Epithelial cell of esophagus (primary cell): ENCODE measurements around the gene RPS27A.
"Not testable (repeated sequence)": the region's sequence is repeated elsewhere in the genome, so short reads cannot be mapped to it uniquely, and the experiment has no call there.

Experiments
- DNase-seq: peaks from one replicate; pipeline ENCODE4 v3.0.0; 2010; ENCODE audit warnings: low read depth
- H3K4me3 ChIP-seq: 2 replicates; pipeline ENCODE4 v1.5.1; 2011; ENCODE audit warnings: mild to moderate bottlenecking, low read length, control low read depth
- CTCF ChIP-seq: IDR thresholded peaks from 2 replicates; pipeline ENCODE4 v1.5.1; 2011; ENCODE audit warnings: low read depth, mild to moderate bottlenecking, low read length, control low read depth, inconsistent platforms; ENCODE audit not compliant: insufficient read depth; ENCODE audit errors: missing control alignments

Gene RPS27A

GRCh38 chr2:55269645-55269990 lies 37.1 kb downstream of the RPS27A start:
- peak; percentile 13 for DNase-seq
- no peak for TF ChIP-seq CTCF
- H3K4me3 ChIP-seq: peak overlapping the region; percentile 81

GRCh38 chr2:55274346-55274745 lies 41.9 kb downstream of the RPS27A start:
- not testable (repeated sequence) for DNase-seq, H3K4me3 ChIP-seq

GRCh38 chr2:55277310-55277709 lies 44.8 kb downstream of the RPS27A start:
- no peak for TF ChIP-seq CTCF
- H3K4me3 ChIP-seq: no peak overlapping the region
- no peak for DNase-seq

- H3K4me3 ChIP-seq: peak overlapping the region; percentile 39
- DNase-seq: peak; percentile 34
These were observed 46.8 kb downstream of the RPS27A start for GRCh38 chr2:55279214-55279835.

GRCh38 chr2:55279859-55280424 lies 47.5 kb downstream of the RPS27A start:
- DNase-seq: not testable (repeated sequence)
- peak overlapping the region; percentile 39 for H3K4me3 ChIP-seq

GRCh38 chr2:55280851-55281546 lies 48.5 kb downstream of the RPS27A start:
- peak overlapping the region; percentile 52 for H3K4me3 ChIP-seq
- DNase-seq: peak; percentile 64

- peak; percentile 79 for DNase-seq
- peak overlapping the region; percentile 52 for H3K4me3 ChIP-seq
- no peak for TF ChIP-seq CTCF
These were observed 49.8 kb downstream of the RPS27A start for GRCh38 chr2:55282110-55282917.

GRCh38 chr2:55283083-55283482 lies 50.6 kb downstream of the RPS27A start:
- no peak overlapping the region for H3K4me3 ChIP-seq
- no peak for TF ChIP-seq CTCF

More at GRCh38 chr2:55283083-55283482, 50.6 kb downstream of the RPS27A start:
- no peak for DNase-seq
